Measurements from ENCODE around the gene CAPN1. TPM values are rescaled to one million over a fixed set of nuclear protein-coding genes. Genes with fewer than 3 reads are reported as not detected.

The CAPN1 gene
- total RNA-seq, 1 experiment from 2014 or later = 238 TPM

GRCh38 chr11:65194564-65194963 is 12.8 kb downstream of the CAPN1 start:
- Histone ChIP-seq H3K9me3 (no peaks in the 10 kb centered on the region), H3K27me3 (replicated peaks; ENCODE audit: control insufficient read depth, insufficient read depth, low read length) (no peaks in the 10 kb centered on the region), H3K4me1 (peaks cover 6% of the 10 kb centered on the region), H3K4me3 (ENCODE audit: low read depth, low read length) (no peak overlapping the region), H3K36me3 (ENCODE audit: control insufficient read depth, insufficient read depth, low read length) (peaks cover 2% of the 10 kb centered on the region)
- DNase-seq = no peak
- no peak overlapping the region for H3K4me3 Mint-ChIP-seq (ENCODE audit: unreplicated experiment)
- peaks cover 12% of the 10 kb centered on the region for H3K4me1 Mint-ChIP-seq (ENCODE audit: low read depth, unreplicated experiment)
- H3K27ac Mint-ChIP-seq (ENCODE audit: unreplicated experiment) = no peak overlapping the region
- H3K9me3 Mint-ChIP-seq (ENCODE audit: unreplicated experiment) = no peaks in the 10 kb centered on the region
- intact Hi-C loops (cut with micrococcal nuclease; ENCODE audit: unreplicated experiment) = no loop called here
- ChIA-PET POLR2A (no interaction called here), CTCF (no interaction called here)
- H3K27me3 Mint-ChIP-seq (ENCODE audit: insufficient read depth, unreplicated experiment) = no peaks in the 10 kb centered on the region
- TF ChIP-seq CTCF (IDR thresholded peaks at IDR 0.05; ENCODE audit: insufficient read depth in 1 of 2, low read depth in 1 of 2, low read length in 1 of 2, severe bottlenecking in 1 of 2, unreplicated experiment in 1 of 2) = no peak
- no TSS peak for BruUV-seq (replicated peaks)
- peaks cover 88% of the 10 kb centered on the region for H3K36me3 Mint-ChIP-seq (ENCODE audit: insufficient read depth, unreplicated experiment)

- no peak overlapping the region for H3K4me3 ChIP-seq (ENCODE audit: low read depth, low read length)
- CTCF ChIA-PET = interaction anchor here (1.0 to 1.1 kb wide), 2 partner anchors 46 to 58 kb away, joined by 3 to 5 read pairs; partner anchors contain the start of gene POLA2
- Mint-ChIP-seq H3K27me3 (ENCODE audit: insufficient read depth, unreplicated experiment) (no peaks in the 10 kb centered on the region), H3K36me3 (ENCODE audit: insufficient read depth, unreplicated experiment) (peaks cover 91% of the 10 kb centered on the region), H3K9me3 (ENCODE audit: unreplicated experiment) (no peaks in the 10 kb centered on the region), H3K27ac (ENCODE audit: unreplicated experiment) (peak overlapping the region; percentile 74), H3K4me3 (ENCODE audit: unreplicated experiment) (no peak overlapping the region), H3K4me1 (ENCODE audit: low read depth, unreplicated experiment) (peaks cover 10% of the 10 kb centered on the region)
- no peaks in the 10 kb centered on the region for H3K27me3 ChIP-seq (replicated peaks; ENCODE audit: control insufficient read depth, insufficient read depth, low read length)
- TF ChIP-seq CTCF (IDR thresholded peaks at IDR 0.05; ENCODE audit: insufficient read depth in 1 of 2, low read depth in 1 of 2, low read length in 1 of 2, severe bottlenecking in 1 of 2, unreplicated experiment in 1 of 2) = no peak
- POLR2A ChIA-PET = no interaction called here
- intact Hi-C loops (cut with micrococcal nuclease; ENCODE audit: unreplicated experiment) = loop anchor here (1.0 kb wide), 1 partner anchor 50 kb away; no protein-coding TSS in a partner anchor
- no peaks in the 10 kb centered on the region for H3K9me3 ChIP-seq
- BruUV-seq (replicated peaks) = no TSS peak
- peaks cover 16% of the 10 kb centered on the region for H3K36me3 ChIP-seq (ENCODE audit: control insufficient read depth, insufficient read depth, low read length)
- DNase-seq = no peak
- H3K4me1 ChIP-seq = peaks cover 15% of the 10 kb centered on the region
Observed at GRCh38 chr11:65204143-65204542, 22.4 kb downstream of the CAPN1 start.

- no peaks in the 10 kb centered on the region for H3K9me3 Mint-ChIP-seq (ENCODE audit: unreplicated experiment)
- CTCF ChIA-PET = interaction anchor here (0.6 to 2.0 kb wide), 6 partner anchors 10 to 70 kb away, joined by 3 to 7 read pairs (median 3); no protein-coding TSS in a partner anchor
- peaks cover 2% of the 10 kb centered on the region for H3K4me1 Mint-ChIP-seq (ENCODE audit: low read depth, unreplicated experiment)
Observed at GRCh38 chr11:65204646-65205601, 23.2 kb downstream of the CAPN1 start.

More at GRCh38 chr11:65204646-65205601, 23.2 kb downstream of the CAPN1 start:
- intact Hi-C loops (cut with micrococcal nuclease; ENCODE audit: unreplicated experiment) = loop anchor here (1.0 kb wide), 1 partner anchor 49 kb away; no protein-coding TSS in a partner anchor
- peaks cover 19% of the 10 kb centered on the region for H3K36me3 ChIP-seq (ENCODE audit: control insufficient read depth, insufficient read depth, low read length)
- peaks cover 7% of the 10 kb centered on the region for H3K4me1 ChIP-seq
- peak; percentile 95 to 98 for TF ChIP-seq CTCF (IDR thresholded peaks at IDR 0.05; ENCODE audit: insufficient read depth in 1 of 2, low read depth in 1 of 2, low read length in 1 of 2, severe bottlenecking in 1 of 2, unreplicated experiment in 1 of 2)
- no peaks in the 10 kb centered on the region for H3K9me3 ChIP-seq
- H3K27me3 ChIP-seq (replicated peaks; ENCODE audit: control insufficient read depth, insufficient read depth, low read length) = no peaks in the 10 kb centered on the region
- no peak overlapping the region for H3K4me3 Mint-ChIP-seq (ENCODE audit: unreplicated experiment)
- H3K27me3 Mint-ChIP-seq (ENCODE audit: insufficient read depth, unreplicated experiment) = no peaks in the 10 kb centered on the region
- no TSS peak for BruUV-seq (replicated peaks)
- POLR2A ChIA-PET = no interaction called here
- peaks cover 91% of the 10 kb centered on the region for H3K36me3 Mint-ChIP-seq (ENCODE audit: insufficient read depth, unreplicated experiment)
- peak in 1 of 2 experiments; percentile 73 for DNase-seq
- no peak overlapping the region for H3K4me3 ChIP-seq (ENCODE audit: low read depth, low read length)
- peak overlapping the region; percentile 74 for H3K27ac Mint-ChIP-seq (ENCODE audit: unreplicated experiment)
